ENCODE measurements around the gene NELFB. TPM values are rescaled to one million over a fixed set of nuclear protein-coding genes. Genes with fewer than 3 reads are reported as not detected.

The NELFB gene
- total RNA-seq, 1 donor from 2014 or later: 61.9 TPM

DNA sequence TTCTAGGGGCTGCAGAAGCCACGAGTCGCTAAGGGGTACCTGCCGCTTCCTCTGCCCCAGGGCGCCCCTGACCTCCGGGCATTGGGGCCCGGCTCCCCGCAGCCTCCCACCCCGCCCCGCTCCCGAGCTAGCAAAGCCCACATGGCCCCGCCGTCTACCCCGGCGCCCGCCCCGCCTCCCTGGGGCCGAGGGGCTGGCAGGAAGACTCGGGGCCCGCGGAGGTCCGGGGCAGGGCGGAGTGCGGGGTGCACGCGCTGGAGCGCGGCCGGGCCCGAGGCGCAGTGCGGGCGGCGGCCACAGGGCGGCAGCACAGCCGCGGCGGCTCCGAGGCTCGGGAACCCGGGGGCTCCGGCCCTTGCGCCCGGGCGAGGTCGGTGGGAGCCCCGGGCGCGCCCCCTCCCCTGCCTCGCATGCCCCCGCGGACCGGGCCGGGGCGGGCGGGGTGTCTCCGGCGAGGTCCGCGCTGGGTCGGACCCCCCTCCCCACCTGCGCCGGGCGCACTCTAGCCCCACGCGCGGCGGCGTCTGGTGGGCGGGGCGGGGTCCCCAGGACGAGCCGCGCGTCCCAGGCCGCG lies 40.2 kb downstream of the NELFB start:
- no peak for DNase-seq (ENCODE audit: extremely low spot score, unreplicated experiment)
- Mint-ChIP-seq H3K36me3 (no peaks in the 10 kb centered on the region), H3K27me3 (peaks cover 49% of the 10 kb centered on the region), H3K27ac (no peak overlapping the region), H3K9me3 (no peaks in the 10 kb centered on the region), H3K4me1 (ENCODE audit: unreplicated experiment) (peaks cover 5% of the 10 kb centered on the region), H3K4me3 (peak overlapping the region; percentile 75)
- TF ChIP-seq, protein P1, sequence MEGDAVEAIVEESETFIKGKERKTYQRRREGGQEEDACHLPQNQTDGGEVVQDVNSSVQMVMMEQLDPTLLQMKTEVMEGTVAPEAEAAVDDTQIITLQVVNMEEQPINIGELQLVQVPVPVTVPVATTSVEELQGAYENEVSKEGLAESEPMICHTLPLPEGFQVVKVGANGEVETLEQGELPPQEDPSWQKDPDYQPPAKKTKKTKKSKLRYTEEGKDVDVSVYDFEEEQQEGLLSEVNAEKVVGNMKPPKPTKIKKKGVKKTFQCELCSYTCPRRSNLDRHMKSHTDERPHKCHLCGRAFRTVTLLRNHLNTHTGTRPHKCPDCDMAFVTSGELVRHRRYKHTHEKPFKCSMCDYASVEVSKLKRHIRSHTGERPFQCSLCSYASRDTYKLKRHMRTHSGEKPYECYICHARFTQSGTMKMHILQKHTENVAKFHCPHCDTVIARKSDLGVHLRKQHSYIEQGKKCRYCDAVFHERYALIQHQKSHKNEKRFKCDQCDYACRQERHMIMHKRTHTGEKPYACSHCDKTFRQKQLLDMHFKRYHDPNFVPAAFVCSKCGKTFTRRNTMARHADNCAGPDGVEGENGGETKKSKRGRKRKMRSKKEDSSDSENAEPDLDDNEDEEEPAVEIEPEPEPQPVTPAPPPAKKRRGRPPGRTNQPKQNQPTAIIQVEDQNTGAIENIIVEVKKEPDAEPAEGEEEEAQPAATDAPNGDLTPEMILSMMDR (conservative IDR thresholded peaks at IDR 0.05): peak; percentile 80

DNA sequence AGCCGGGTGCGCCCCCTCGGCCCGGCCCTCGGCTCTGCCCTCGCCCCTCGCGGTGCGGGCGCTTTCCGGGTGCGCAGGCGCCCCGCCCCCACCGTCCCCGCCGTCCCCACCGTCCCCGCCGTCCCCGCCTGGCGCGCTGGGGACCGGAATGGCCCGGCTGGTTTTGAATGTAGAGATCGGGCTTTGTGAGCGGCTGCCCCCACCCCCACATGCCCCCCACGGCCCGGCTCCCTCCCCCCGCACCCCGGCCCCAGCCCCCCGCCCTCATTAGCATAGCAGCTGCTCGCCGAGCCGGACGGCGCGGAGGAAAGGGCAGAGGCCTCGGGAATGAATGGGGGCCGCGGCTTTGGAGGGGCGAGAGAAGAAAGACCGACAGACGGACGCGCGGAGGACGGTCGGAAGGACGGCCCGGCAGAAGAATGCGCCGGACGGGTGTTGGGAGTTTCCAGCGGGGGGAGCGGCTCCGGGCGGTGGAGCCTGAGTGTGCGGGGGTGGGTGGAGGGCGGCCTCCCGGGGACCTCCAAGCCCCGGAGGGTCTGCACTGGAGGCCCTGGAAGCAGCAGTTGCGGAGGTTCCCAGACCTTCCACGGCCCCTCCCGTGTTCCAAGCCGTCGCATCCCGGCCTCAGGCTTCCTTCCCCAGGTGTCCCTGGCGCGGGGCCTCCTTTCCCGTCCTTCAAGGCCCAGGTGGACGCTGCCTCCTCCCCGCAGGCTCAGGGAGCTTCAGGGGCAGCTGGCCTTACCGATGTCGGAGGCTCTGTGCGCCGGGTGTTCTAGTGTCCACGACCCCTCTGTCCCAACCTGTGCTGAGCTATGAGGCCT lies 40.9 kb downstream of the NELFB start:
- Mint-ChIP-seq H3K36me3 (no peaks in the 10 kb centered on the region), H3K4me3 (peak overlapping the region; percentile 82), H3K27ac (peak overlapping the region; percentile 23), H3K4me1 (ENCODE audit: unreplicated experiment) (peaks cover 5% of the 10 kb centered on the region), H3K27me3 (peaks cover 53% of the 10 kb centered on the region), H3K9me3 (no peaks in the 10 kb centered on the region)
- TF ChIP-seq, protein P1 (conservative IDR thresholded peaks at IDR 0.05): no peak
- no peak for DNase-seq (ENCODE audit: extremely low spot score, unreplicated experiment)

DNA sequence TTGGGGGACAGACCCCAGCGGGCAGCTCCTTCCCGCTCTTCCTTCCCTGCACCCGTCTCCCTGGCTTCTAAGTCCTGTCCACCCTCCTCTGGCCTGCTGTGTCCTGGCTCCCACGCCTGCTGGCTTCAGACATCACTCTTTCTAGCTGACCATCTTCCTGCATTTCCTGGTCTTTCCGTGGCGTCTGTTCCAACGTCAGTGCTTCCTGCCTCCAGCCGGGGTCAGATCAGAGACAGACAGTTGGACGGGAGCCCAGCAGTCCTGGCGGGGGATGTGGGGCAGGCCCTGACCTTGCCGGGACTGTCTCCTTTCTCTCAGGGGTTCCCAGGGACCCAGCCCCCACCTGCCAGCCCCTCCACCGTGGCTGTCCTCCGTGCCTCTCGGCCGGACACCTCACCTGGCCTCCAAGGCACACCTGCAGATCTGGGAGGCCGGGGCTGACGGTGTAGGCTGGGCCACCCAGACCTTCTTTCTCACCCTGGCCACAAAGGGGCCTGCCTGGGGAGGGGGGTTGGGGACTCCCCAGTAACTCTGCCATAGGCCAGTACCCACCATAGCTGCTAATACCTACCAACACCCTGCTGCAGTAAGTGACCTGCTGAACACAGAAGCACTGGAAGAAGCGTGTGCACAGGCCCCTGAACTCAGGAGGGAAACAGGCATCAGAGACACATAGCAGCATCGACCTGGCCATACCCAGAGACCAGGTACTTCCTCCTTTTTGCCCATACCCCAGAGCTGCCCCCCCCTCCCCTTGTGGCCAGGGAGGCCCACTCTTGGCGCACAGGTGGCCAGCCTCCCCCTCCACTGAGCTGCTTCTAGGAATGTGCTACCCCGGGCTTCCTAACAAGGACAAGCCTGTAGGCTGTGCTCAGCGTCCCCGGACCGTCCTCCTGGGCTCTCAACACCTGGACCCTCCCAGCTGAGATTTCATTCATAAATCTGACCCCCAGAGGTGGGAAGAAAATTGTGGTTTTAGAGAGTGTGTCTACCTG lies 41.8 kb downstream of the NELFB start:
- peaks cover 53% of the 10 kb centered on the region for H3K27me3 Mint-ChIP-seq
- TF ChIP-seq, protein P1 (conservative IDR thresholded peaks at IDR 0.05): no peak
- no peaks in the 10 kb centered on the region for H3K36me3 Mint-ChIP-seq
- H3K27ac Mint-ChIP-seq: peak overlapping the region; percentile 70
- H3K4me1 Mint-ChIP-seq (ENCODE audit: unreplicated experiment): peaks cover 5% of the 10 kb centered on the region
- H3K4me3 Mint-ChIP-seq: peak overlapping the region; percentile 82
- no peak for DNase-seq (ENCODE audit: extremely low spot score, unreplicated experiment)
- H3K9me3 Mint-ChIP-seq: no peaks in the 10 kb centered on the region

DNA sequence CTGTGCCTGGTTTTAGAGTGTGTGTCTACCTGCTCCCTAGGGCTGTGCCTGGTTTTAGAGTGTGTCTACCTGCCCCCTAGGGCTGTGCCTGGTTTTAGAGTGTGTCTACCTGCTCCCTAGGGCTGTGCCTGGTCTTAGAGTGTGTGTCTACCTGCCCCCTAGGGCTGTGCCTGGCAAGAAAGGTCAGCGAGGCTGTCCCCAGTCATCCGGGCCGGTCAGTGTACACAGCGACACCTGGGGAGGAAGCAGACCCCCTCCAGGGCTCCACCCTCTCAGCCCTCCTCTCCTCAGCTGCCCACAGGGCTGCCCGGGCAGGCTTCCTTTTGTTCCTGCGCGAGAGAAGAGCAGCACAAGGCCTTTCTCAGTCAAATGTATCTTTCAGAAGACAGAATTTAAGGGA lies 42.8 kb downstream of the NELFB start:
- no peak overlapping the region for H3K4me3 Mint-ChIP-seq
- TF ChIP-seq, protein P1 (conservative IDR thresholded peaks at IDR 0.05): no peak
- H3K36me3 Mint-ChIP-seq: no peaks in the 10 kb centered on the region
- no peak for DNase-seq (ENCODE audit: extremely low spot score, unreplicated experiment)
- H3K27ac Mint-ChIP-seq: no peak overlapping the region
- peaks cover 5% of the 10 kb centered on the region for H3K4me1 Mint-ChIP-seq (ENCODE audit: unreplicated experiment)
- H3K27me3 Mint-ChIP-seq: peaks cover 50% of the 10 kb centered on the region
- H3K9me3 Mint-ChIP-seq: no peaks in the 10 kb centered on the region

DNA sequence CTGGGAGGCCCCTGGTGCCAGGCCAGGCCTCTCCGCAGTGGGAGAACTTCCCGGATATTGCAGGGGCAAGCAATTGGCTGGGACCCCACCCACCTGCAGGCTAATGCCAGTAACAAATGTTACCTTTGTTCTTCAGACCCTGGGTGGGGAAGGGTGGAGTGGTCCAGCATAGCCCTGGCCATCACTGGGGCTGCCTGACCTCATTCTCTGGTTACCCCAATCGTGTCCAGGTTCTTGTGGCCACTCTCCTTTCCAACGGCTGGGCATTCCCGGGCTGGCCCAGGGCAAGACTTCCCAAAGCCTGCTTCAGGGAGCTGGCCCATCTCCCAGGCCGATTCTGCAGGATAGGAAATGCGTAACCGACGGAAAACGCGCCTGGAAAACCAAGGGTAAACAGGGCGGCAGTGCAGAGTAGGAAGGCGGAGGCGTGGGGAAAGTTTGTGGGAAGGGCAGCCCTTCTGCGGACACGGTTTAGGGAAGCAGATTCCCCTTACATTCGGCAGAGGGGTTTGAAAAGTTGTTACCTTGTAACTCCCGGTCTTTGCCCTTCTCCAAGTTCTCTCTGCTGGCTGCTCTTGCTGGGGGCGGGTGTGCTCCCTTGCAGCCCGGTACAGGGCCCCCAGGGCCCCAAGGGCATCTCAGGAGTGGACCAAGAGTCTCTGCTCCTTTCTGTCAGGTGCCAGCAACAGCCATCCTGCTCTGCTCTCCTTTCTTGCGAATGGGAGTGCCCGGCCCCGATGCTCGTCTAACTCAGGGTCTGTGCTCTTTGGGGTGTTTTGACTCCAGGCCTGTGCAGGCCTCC lies 43.5 kb downstream of the NELFB start:
- TF ChIP-seq, protein P1 (conservative IDR thresholded peaks at IDR 0.05): no peak
- Mint-ChIP-seq H3K36me3 (no peaks in the 10 kb centered on the region), H3K9me3 (no peaks in the 10 kb centered on the region), H3K4me3 (peak overlapping the region; percentile 71), H3K4me1 (ENCODE audit: unreplicated experiment) (peaks cover 5% of the 10 kb centered on the region), H3K27ac (peak overlapping the region; percentile 36), H3K27me3 (peaks cover 43% of the 10 kb centered on the region)
- DNase-seq (ENCODE audit: extremely low spot score, unreplicated experiment): no peak
